WTC11 (cell line): ENCODE measurements around the gene RAD50. TPM values are rescaled to one million over a fixed set of nuclear protein-coding genes. Genes with fewer than 3 reads are reported as not detected.

Source experiments
- ATAC-seq: fragments of 200-7000 bp; cut with Tn5 transposase; 2 replicates; pipeline ENCODE4 v1.10.0; 2021; ENCODE audit warnings: mild to moderate bottlenecking, moderate library complexity
- CTCF ChIA-PET: fragments of 300-600 bp; sonication (Branson Sonifier 250); formaldehyde crosslinking; loops from one replicate; lab custom pipeline; 2021; ENCODE audit warnings: antibody characterized with exemption; lab: Charles Lee
- POLR2A ChIA-PET: fragments of 350-600 bp; sonication (Branson Sonifier 250); formaldehyde crosslinking; loops from one replicate; lab custom pipeline; 2021; ENCODE audit warnings: antibody characterized with exemption; lab: Charles Lee
- DNase-seq: peaks from one replicate; pipeline ENCODE4 v3.0.0; 2021; ENCODE audit warnings: low spot score
- H3K27ac Mint-ChIP-seq: 2 replicates; pipeline ENCODE4 v1.8.0; 2021; ENCODE audit warnings: mixed read lengths
- H3K27me3 Mint-ChIP-seq: 2 replicates; pipeline ENCODE4 v1.8.0; 2021; ENCODE audit warnings: low read depth, mild to moderate bottlenecking, moderate library complexity, mixed read lengths
- H3K36me3 Mint-ChIP-seq: 2 replicates; pipeline ENCODE4 v1.8.0; 2021; ENCODE audit warnings: mixed read lengths
- H3K4me1 Mint-ChIP-seq: 2 replicates; pipeline ENCODE4 v1.8.0; 2022; ENCODE audit warnings: mixed read lengths
- H3K4me3 Mint-ChIP-seq: 2 replicates; pipeline ENCODE4 v1.8.0; 2021; ENCODE audit warnings: mild to moderate bottlenecking, moderate library complexity, mixed read lengths
- H3K9me3 Mint-ChIP-seq: 2 replicates; pipeline ENCODE4 v1.8.0; 2021; ENCODE audit warnings: mixed read lengths
- ATF2 ChIP-seq: sonication (generic); formaldehyde crosslinking; IDR thresholded peaks from 2 replicates; pipeline ENCODE4 v1.8.1; 2022; ENCODE audit warnings: low read depth, missing genetic modification reagents, borderline replicate concordance
- ATF3 ChIP-seq: sonication (generic); formaldehyde crosslinking; conservative IDR thresholded peaks from 2 replicates; pipeline ENCODE4 v1.8.1; 2022; ENCODE audit warnings: mild to moderate bottlenecking, missing genetic modification reagents
- CREB1 ChIP-seq: sonication (generic); formaldehyde crosslinking; IDR thresholded peaks from 2 replicates; pipeline ENCODE4 v1.8.0; 2023; ENCODE audit warnings: mild to moderate bottlenecking, missing genetic modification reagents
- CREM ChIP-seq: sonication (generic); formaldehyde crosslinking; IDR thresholded peaks from 2 replicates; pipeline ENCODE4 v1.8.1; 2022; ENCODE audit warnings: mild to moderate bottlenecking, missing genetic modification reagents, moderate library complexity
- FOXJ3 ChIP-seq: sonication (generic); formaldehyde crosslinking; IDR thresholded peaks from 2 replicates; pipeline ENCODE4 v1.9.0; 2021; ENCODE audit warnings: missing genetic modification reagents, mild to moderate bottlenecking, borderline replicate concordance
- JAZF1 ChIP-seq: fragments of 250-450 bp; sonication (Bioruptor Pico); IDR thresholded peaks from 2 replicates; pipeline ENCODE4 v1.9.0; 2021; ENCODE audit warnings: moderate library complexity, mild to moderate bottlenecking, inconsistent platforms
- KAT7 ChIP-seq: sonication (generic); formaldehyde crosslinking; IDR thresholded peaks from 2 replicates; pipeline ENCODE4 v1.8.1; 2023; ENCODE audit warnings: missing genetic modification reagents, mild to moderate bottlenecking, borderline replicate concordance
- MAX ChIP-seq: sonication (generic); formaldehyde crosslinking; IDR thresholded peaks from 2 replicates; pipeline ENCODE4 v1.8.0; 2022; ENCODE audit warnings: mild to moderate bottlenecking, missing genetic modification reagents
- MYBL2 ChIP-seq: sonication (generic); formaldehyde crosslinking; IDR thresholded peaks from 2 replicates; pipeline ENCODE4 v1.8.1; 2023; ENCODE audit warnings: mild to moderate bottlenecking, moderate library complexity, missing genetic modification reagents
- PREB ChIP-seq: sonication (generic); formaldehyde crosslinking; IDR thresholded peaks from 2 replicates; pipeline ENCODE4 v1.8.1; 2022; ENCODE audit warnings: mild to moderate bottlenecking, missing genetic modification reagents, moderate library complexity, borderline replicate concordance
- SMAD3 ChIP-seq: sonication (generic); formaldehyde crosslinking; IDR thresholded peaks from 2 replicates; pipeline ENCODE4 v1.8.0; 2022; ENCODE audit warnings: missing genetic modification reagents, mild to moderate bottlenecking, borderline replicate concordance
- SP1 ChIP-seq: sonication (generic); formaldehyde crosslinking; conservative IDR thresholded peaks from 2 replicates; pipeline ENCODE4 v1.8.1; 2022; ENCODE audit warnings: missing genetic modification reagents
- ZBTB21 ChIP-seq: sonication (generic); formaldehyde crosslinking; IDR thresholded peaks from 2 replicates; pipeline ENCODE4 v1.8.1; 2023; ENCODE audit warnings: mild to moderate bottlenecking, missing genetic modification reagents, borderline replicate concordance
- ZMAT4 ChIP-seq: fragments of 250-450 bp; sonication (Bioruptor Pico); IDR thresholded peaks from 2 replicates; pipeline ENCODE4 v1.9.0; 2021; ENCODE audit warnings: mild to moderate bottlenecking
- ZNF263 ChIP-seq: sonication (generic); formaldehyde crosslinking; IDR thresholded peaks from 2 replicates; pipeline ENCODE4 v1.8.1; 2022; ENCODE audit warnings: low read depth, mild to moderate bottlenecking, moderate library complexity, missing genetic modification reagents
- ZNF416 ChIP-seq: fragments of 250-450 bp; sonication (Bioruptor Pico); IDR thresholded peaks from 2 replicates; pipeline ENCODE4 v1.9.0; 2021; ENCODE audit warnings: mild to moderate bottlenecking, inconsistent platforms
- ZNF423 ChIP-seq: fragments of 250-450 bp; sonication (Bioruptor Pico); IDR thresholded peaks from 2 replicates; pipeline ENCODE4 v2.1.2; 2022; ENCODE audit warnings: mild to moderate bottlenecking, moderate library complexity
- total RNA-seq: library from RNA; stranded (reverse); gene quantifications from 3 replicates; pipeline ENCODE4 v1.2.3, GENCODE V29; 2021
- TF ChIP-seq, protein P1 (sequence below): sonication (generic); formaldehyde crosslinking; IDR thresholded peaks from 2 replicates; pipeline ENCODE4 v1.8.0; 2023; ENCODE audit warnings: mild to moderate bottlenecking, missing genetic modification reagents
- TF ChIP-seq, protein P2 (sequence below): sonication (generic); formaldehyde crosslinking; conservative IDR thresholded peaks from 2 replicates; pipeline ENCODE4 v1.8.1; 2023; ENCODE audit warnings: mild to moderate bottlenecking, low read depth, missing genetic modification reagents, moderate library complexity

RAD50 gene
- total RNA-seq, 1 experiment from 2014 or later: 31.1 TPM

DNA sequence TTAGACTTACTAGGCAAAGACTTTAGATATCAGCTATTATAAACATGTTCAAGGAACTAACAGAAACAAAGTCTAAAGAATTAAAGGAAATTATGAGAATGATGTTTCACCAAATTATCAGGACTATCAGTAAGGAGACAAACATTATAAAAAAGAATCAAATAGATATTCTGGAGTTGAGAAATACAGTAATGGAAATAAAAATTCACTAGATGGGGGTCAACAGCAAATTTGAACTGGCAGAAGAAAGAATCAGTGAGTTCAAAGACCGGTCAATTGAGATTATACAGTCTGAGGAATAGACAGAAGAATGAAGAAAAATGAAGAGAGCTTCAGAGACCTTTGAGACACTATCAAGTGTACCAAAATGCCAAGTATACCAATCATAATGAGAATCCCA, 91.6 kb downstream of the RAD50 start:
- Mint-ChIP-seq H3K4me1 (peaks cover 19% of the 10 kb centered on the region), H3K36me3 (peaks cover 2% of the 10 kb centered on the region; the same call in 1 of the 2 replicates), H3K27ac (no peak overlapping the region)
- CTCF ChIA-PET: interaction anchor here (1.2 kb wide), 1 partner anchor 121 kb away, joined by 3 read pairs; no protein-coding TSS in a partner anchor
- DNase-seq: no peak
- TF ChIP-seq CREB1 (CRISPR knock-in tag): no peak
- TF ChIP-seq MAX: no peak
- TF ChIP-seq, protein P1, sequence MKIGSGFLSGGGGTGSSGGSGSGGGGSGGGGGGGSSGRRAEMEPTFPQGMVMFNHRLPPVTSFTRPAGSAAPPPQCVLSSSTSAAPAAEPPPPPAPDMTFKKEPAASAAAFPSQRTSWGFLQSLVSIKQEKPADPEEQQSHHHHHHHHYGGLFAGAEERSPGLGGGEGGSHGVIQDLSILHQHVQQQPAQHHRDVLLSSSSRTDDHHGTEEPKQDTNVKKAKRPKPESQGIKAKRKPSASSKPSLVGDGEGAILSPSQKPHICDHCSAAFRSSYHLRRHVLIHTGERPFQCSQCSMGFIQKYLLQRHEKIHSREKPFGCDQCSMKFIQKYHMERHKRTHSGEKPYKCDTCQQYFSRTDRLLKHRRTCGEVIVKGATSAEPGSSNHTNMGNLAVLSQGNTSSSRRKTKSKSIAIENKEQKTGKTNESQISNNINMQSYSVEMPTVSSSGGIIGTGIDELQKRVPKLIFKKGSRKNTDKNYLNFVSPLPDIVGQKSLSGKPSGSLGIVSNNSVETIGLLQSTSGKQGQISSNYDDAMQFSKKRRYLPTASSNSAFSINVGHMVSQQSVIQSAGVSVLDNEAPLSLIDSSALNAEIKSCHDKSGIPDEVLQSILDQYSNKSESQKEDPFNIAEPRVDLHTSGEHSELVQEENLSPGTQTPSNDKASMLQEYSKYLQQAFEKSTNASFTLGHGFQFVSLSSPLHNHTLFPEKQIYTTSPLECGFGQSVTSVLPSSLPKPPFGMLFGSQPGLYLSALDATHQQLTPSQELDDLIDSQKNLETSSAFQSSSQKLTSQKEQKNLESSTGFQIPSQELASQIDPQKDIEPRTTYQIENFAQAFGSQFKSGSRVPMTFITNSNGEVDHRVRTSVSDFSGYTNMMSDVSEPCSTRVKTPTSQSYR (CRISPR knock-in tag): no peak
- TF ChIP-seq KAT7 (CRISPR knock-in tag): no peak
- no peak for TF ChIP-seq CREM (CRISPR knock-in tag)
- TF ChIP-seq MYBL2 (CRISPR knock-in tag): no peak
- TF ChIP-seq, protein P2, sequence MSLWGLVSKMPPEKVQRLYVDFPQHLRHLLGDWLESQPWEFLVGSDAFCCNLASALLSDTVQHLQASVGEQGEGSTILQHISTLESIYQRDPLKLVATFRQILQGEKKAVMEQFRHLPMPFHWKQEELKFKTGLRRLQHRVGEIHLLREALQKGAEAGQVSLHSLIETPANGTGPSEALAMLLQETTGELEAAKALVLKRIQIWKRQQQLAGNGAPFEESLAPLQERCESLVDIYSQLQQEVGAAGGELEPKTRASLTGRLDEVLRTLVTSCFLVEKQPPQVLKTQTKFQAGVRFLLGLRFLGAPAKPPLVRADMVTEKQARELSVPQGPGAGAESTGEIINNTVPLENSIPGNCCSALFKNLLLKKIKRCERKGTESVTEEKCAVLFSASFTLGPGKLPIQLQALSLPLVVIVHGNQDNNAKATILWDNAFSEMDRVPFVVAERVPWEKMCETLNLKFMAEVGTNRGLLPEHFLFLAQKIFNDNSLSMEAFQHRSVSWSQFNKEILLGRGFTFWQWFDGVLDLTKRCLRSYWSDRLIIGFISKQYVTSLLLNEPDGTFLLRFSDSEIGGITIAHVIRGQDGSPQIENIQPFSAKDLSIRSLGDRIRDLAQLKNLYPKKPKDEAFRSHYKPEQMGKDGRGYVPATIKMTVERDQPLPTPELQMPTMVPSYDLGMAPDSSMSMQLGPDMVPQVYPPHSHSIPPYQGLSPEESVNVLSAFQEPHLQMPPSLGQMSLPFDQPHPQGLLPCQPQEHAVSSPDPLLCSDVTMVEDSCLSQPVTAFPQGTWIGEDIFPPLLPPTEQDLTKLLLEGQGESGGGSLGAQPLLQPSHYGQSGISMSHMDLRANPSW (CRISPR knock-in tag): no peak
- TF ChIP-seq FOXJ3 (CRISPR knock-in tag): no peak
- TF ChIP-seq JAZF1 (CRISPR knock-in tag): no peak
- no peak for TF ChIP-seq PREB (CRISPR knock-in tag)
- TF ChIP-seq ZNF416 (CRISPR knock-in tag): no peak
- TF ChIP-seq ATF3 (CRISPR knock-in tag): no peak
- TF ChIP-seq ZMAT4: no peak
- no peak for TF ChIP-seq ZBTB21 (CRISPR knock-in tag)
- no peak for TF ChIP-seq ZNF423 (CRISPR knock-in tag)
- TF ChIP-seq SP1 (CRISPR knock-in tag): no peak
- no peak for TF ChIP-seq ZNF263 (CRISPR knock-in tag)
- TF ChIP-seq ATF2 (CRISPR knock-in tag): no peak
- TF ChIP-seq SMAD3: no peak
- TF ChIP-seq, all 79 proteins: peak for 0
- no peak for ATAC-seq
- Mint-ChIP-seq H3K27me3 (peaks cover 4% of the 10 kb centered on the region), H3K4me3 (no peak overlapping the region), H3K9me3 (peaks cover 16% of the 10 kb centered on the region)
- POLR2A ChIA-PET: no interaction called here
